Activated gamma-delta T cell treated with Interleukin-2 at 50 U/mL for 16 hours (primary cell): ENCODE data around the gene NTN5.

ENCODE experiments used
- DNase-seq: peaks from one replicate; pipeline ENCODE4 v3.0.0-alpha.2; 2020

Gene NTN5

DNA sequence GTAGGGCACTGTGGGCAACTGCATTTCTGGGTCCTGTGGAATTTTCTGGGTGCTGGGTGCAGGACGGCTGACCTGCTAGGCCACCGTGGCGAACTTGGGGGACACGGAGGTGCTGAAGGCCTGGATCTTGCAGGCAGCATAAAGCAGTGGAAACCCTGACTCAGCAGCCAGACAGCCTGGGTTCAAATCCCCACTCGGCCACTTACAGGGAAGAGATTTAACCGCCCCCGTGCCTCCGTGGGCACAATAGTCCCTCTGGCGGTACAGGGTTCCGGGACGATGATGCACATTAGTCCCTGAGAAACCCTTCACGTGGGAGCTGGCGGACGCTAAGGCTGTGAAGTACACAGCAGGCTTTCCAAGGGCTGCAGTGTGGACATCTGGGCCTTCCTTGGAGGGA, 60.9 kb downstream of the NTN5 start:
- DNase-seq = no peak
